Heart left ventricle (tissue), 16 donors: ENCODE measurements around the gene CEP85L. TPM values are rescaled to one million over a fixed set of nuclear protein-coding genes. Genes with fewer than 3 reads are reported as not detected.
A peak's percentile ranks its signal among the peaks of the same experiment; 100 is the strongest.

Source experiments
- ATAC-seq, 4 donors: fragments of 200-7000 bp; cut with Tn5 transposase; one replicate each; pipeline ENCODE4 v1.9.1; 2020 to 2022; ENCODE audit warnings: moderate library complexity in 4 of 4, mild to moderate bottlenecking in 3 of 4, moderate number of reproducible peaks in 1 of 4
- DNase-seq, 5 donors: peaks; one replicate each; pipeline ENCODE4 v3.0.0-alpha.2; 2020
- H3K27ac ChIP-seq, 12 donors: fragments of 200-600 bp; sonication (generic) in 4 of 12; one replicate each; pipeline versions ENCODE4 v1.5.0 to v1.8.0; 2016 to 2022; ENCODE audit warnings: mild to moderate bottlenecking in 2 of 12
- H3K27me3 ChIP-seq, 9 donors: fragments of 200-600 bp; sonication (generic) in 2 of 9; one replicate each; pipeline versions ENCODE4 v1.5.1 to v1.8.0; 2016 to 2022; ENCODE audit warnings: mild to moderate bottlenecking in 3 of 9
- H3K36me3 ChIP-seq, 9 donors: fragments of 200-600 bp; sonication (generic) in 2 of 9; one replicate each; pipeline versions ENCODE4 v1.5.0 to v1.8.0; 2018 to 2022; ENCODE audit warnings: mild to moderate bottlenecking in 2 of 9
- H3K4me1 ChIP-seq, 12 donors: fragments of 200-600 bp; sonication (generic) in 4 of 12; one replicate each; pipeline versions ENCODE4 v1.5.0 to v1.8.0; 2016 to 2022; ENCODE audit warnings: mild to moderate bottlenecking in 3 of 12
- H3K4me3 ChIP-seq, 12 donors: fragments of 200-600 bp; sonication (generic) in 4 of 12; one replicate each; pipeline versions ENCODE4 v1.5.0 to v1.8.0; 2017 to 2022; ENCODE audit warnings: mild to moderate bottlenecking in 9 of 12, moderate library complexity in 4 of 12
- H3K9me3 ChIP-seq, 12 donors: fragments of 200-600 bp; sonication (generic) in 4 of 12; one replicate each; pipeline versions ENCODE4 v1.5.0 to v1.8.0; 2016 to 2022; ENCODE audit warnings: mild to moderate bottlenecking in 1 of 12
- CTCF ChIP-seq, 12 donors: fragments of 200-600 bp; sonication (generic) in 4 of 12; IDR thresholded peaks; one replicate each; pipeline versions ENCODE4 v1.5.0 to v1.8.0; 2018 to 2022; ENCODE audit warnings: antibody characterized with exemption in 12 of 12, mild to moderate bottlenecking in 5 of 12
- POLR2A ChIP-seq, 2 donors: fragments of 450-650 bp; IDR thresholded peaks; one replicate each; pipeline ENCODE4 v1.6.1; 2017; ENCODE audit warnings: antibody characterized with exemption in 2 of 2, mild to moderate bottlenecking in 2 of 2, moderate library complexity in 2 of 2
- WGBS, 4 donors: extraction: QIAGEN DNeasy Blood & Tissue Kit in 2 of 4; methylation state at CpG; one replicate each; pipeline versions ENCODE4 v1.1.5 to v1.1.7; 2013 to 2018; 5-methylcytosine and 5-hydroxymethylcytosine counted together
- intact Hi-C, 10 donors: fragments of 100-400 bp; cut with DNase I; formaldehyde crosslinking; loops; one replicate each; pipeline versions ENCODE4 v1.11.1 to v1.14.2; 2022
- polyA plus RNA-seq, 2 donors: library from polyadenylated mRNA; stranded (reverse); fragments of 200-250 nt; gene quantifications; one replicate each; pipeline ENCODE4 v1.2.3, GENCODE V29; 2013
- total RNA-seq, 9 donors: library from RNA; depleted of rRNA in 2 of 9; stranded (reverse); fragments of >200 nt in 2 of 9; fragmentation: NEBNext Ultra II Directional in 3 of 9; extraction: Animal tissue kit (Norgen Biotek cat#: 25700) in 3 of 9; gene quantifications; one replicate each; pipeline versions ENCODE4 v1.1.0 to v1.2.4, GENCODE V29; 2016 to 2023
- donor health status: ischemic (EF 13 %, LVEDD 7.1; RV severe dilation, severe dysfunction).
- donor health status: healthy with polysubstance abuse.
- donor health status: DM: no; HTN: yes; CAD: no.
- donor health status: DM: no; HTN: no; CAD: no.
- donor health status: ischemic (EF 25% LVEDD 6.9; RV normal size, moderate dysfunction).
- donor health status: ischemic (EF 25% LVEDD 5.7; RV mildly dilated, moderate dysfunction).
- donor health status: healthy.
- donor health status: DM: yes; HTN: yes; CAD: no.
- donor health status: ischemic (EF 35%, LVEDD 5.7; RV mildly dilated, moderate dysfunction).
- donor health status: nonischemic (EF 11% LVEDD 7.7; RV severe dilation, severe dysfunction).
- donor health status: DM: yes; HTN: yes; CAD: no.
- donor health status: PGD.
- donor health status: ischemic (EF 29% LVEDD 5.4; RV normal size, mild dysfunction).
- donor health status: nonischemic (EF 23%, LVEDD 6.1; RV moderate dilation, normal function).

CEP85L gene
- total and polyA plus RNA-seq, 11 donors = 1.9 to 14.4 (median 7.6) TPM

GRCh38 chr6:118500130-118501015 lies 151.0 kb downstream of the CEP85L start:
- peaks cover 0 to 9% (median 0%) of the 10 kb centered on the region in 12 donors for H3K4me1 ChIP-seq
- no peak for ATAC-seq
- 94 to 98% (median 96%) methylated on average over 10 of the region's 10 CpGs for WGBS, 4 donors
- H3K9me3 ChIP-seq = peaks cover 0 to 20% (median 0%) of the 10 kb centered on the region in 12 donors
- peak overlapping the region in 1 of 12 donors; percentile 15 for H3K27ac ChIP-seq
- DNase-seq = no peak
- peaks cover 0 to 48% (median 6%) of the 10 kb centered on the region in 9 donors for H3K36me3 ChIP-seq
- intact Hi-C loops = loop anchor here in 3 of 10 donors (10.0 kb wide), 1 partner anchor 126 kb away; no protein-coding TSS in a partner anchor
- no peak for TF ChIP-seq CTCF (IDR thresholded peaks at IDR 0.05)
- TF ChIP-seq POLR2A (IDR thresholded peaks at IDR 0.05) = no peak
- no peak overlapping the region for H3K4me3 ChIP-seq
- H3K27me3 ChIP-seq = no peaks in the 10 kb centered on the region

- H3K9me3 ChIP-seq = peaks cover 0 to 5% (median 0%) of the 10 kb centered on the region in 12 donors
- TF ChIP-seq CTCF (IDR thresholded peaks at IDR 0.05) (no peak), POLR2A (IDR thresholded peaks at IDR 0.05) (no peak)
- ATAC-seq (no peak), DNase-seq (no peak)
- H3K36me3 ChIP-seq = peaks cover 0 to 40% (median 17%) of the 10 kb centered on the region in 9 donors
- WGBS, 4 donors = 94 to 95% (median 95%) methylated on average over 5 of the region's 5 CpGs
- intact Hi-C loops = no loop called here
- H3K27ac ChIP-seq = no peak overlapping the region
- no peak overlapping the region for H3K4me3 ChIP-seq
- H3K27me3 ChIP-seq = no peaks in the 10 kb centered on the region
- peaks cover 0 to 14% (median 0%) of the 10 kb centered on the region in 12 donors for H3K4me1 ChIP-seq
These were observed 155.7 kb downstream of the CEP85L start for GRCh38 chr6:118495485-118496280.

DNA sequence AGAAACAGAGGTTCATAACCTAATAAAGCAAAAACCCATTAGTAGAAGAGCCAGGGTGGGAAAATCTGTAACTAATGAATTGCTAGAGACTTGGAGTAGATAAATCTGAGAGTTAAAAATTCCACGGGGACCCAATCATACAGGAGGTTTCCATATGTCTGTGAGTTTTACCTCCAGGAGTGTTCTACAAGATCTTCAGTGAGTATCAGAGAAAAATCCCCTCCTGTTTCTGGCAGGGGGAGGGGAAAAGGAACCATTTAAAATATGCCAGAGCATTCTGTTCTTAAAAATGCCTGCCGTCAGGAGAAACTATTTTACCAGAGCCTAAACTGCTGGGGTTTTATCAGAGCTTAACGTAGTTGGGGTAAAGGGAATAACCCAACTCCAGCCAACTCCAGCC lies 157.3 kb downstream of the CEP85L start:
- Histone ChIP-seq H3K36me3 (peaks cover 0 to 54% (median 22%) of the 10 kb centered on the region in 9 donors), H3K27me3 (no peaks in the 10 kb centered on the region), H3K27ac (peak overlapping the region in 4 of 12 donors; percentile 15 to 41 (median 24)), H3K4me3 (no peak overlapping the region), H3K9me3 (peaks cover 0 to 14% (median 2%) of the 10 kb centered on the region in 12 donors), H3K4me1 (peaks cover 0 to 14% (median 0%) of the 10 kb centered on the region in 12 donors)
- ATAC-seq (no peak), DNase-seq (no peak)
- TF ChIP-seq POLR2A (IDR thresholded peaks at IDR 0.05) (no peak), CTCF (IDR thresholded peaks at IDR 0.05) (no peak)
- 50 to 66% (median 65%) methylated on average over 3 of the region's 3 CpGs for WGBS, 4 donors
- intact Hi-C loops = no loop called here

- intact Hi-C loops = no loop called here
- Histone ChIP-seq H3K4me1 (peaks cover 0 to 26% (median 0%) of the 10 kb centered on the region in 12 donors), H3K27ac (no peak overlapping the region), H3K4me3 (no peak overlapping the region), H3K27me3 (no peaks in the 10 kb centered on the region), H3K9me3 (peaks cover 0 to 32% (median 14%) of the 10 kb centered on the region in 12 donors), H3K36me3 (peaks cover 5 to 69% (median 35%) of the 10 kb centered on the region in 9 donors)
- WGBS, 4 donors = 93 to 97% (median 96%) methylated on average over 3 of the region's 3 CpGs
- no peak for DNase-seq
- no peak for TF ChIP-seq CTCF (IDR thresholded peaks at IDR 0.05)
- TF ChIP-seq POLR2A (IDR thresholded peaks at IDR 0.05) = no peak
- ATAC-seq = no peak
These were observed 161.4 kb downstream of the CEP85L start for GRCh38 chr6:118489990-118490389.
